K562 (cell line): ENCODE results near the gene C4orf54. TPM values are rescaled to one million over a fixed set of nuclear protein-coding genes. Genes with fewer than 3 reads are reported as not detected.

Experiments used
- ATAC-seq: fragments of 200-7000 bp; cut with Tn5 transposase; 3 replicates; pipeline ENCODE4 v1.9.1; 2020; ENCODE audit warnings: moderate library complexity
- BruUV-seq: library from RNA; stranded (reverse); fragments of 400-500 nt; replicated peaks from 2 replicates; lab custom pipeline; 2021; lab: Mats Ljungman, UMichigan
- CTCF ChIA-PET: fragments of 300-600 bp; formaldehyde crosslinking; extraction: SDS; loops from one replicate; lab custom pipeline; 2021; ENCODE audit warnings: low intra/inter-chr PET ratio; lab: Yijun Ruan, JAX
- POLR2A ChIA-PET: fragments of 300-600, 350-650 bp; sonication (Branson Sonifier 250); formaldehyde crosslinking; extraction: SDS; loops from one replicate; lab custom pipeline; 2021; ENCODE audit warnings: antibody characterized with exemption, inconsistent platforms; lab: Yijun Ruan, JAX
- DNase-seq, 4 experiments: peaks; one replicate each; pipeline versions ENCODE4 v3.0.0 to v3.0.0-alpha.2; 2011 to 2018; ENCODE audit warnings: low spot score in 3 of 4, mixed read lengths in 3 of 4; ENCODE audit errors: extremely low read depth in 1 of 4
- FAIRE-seq: peaks from 2 replicates; lab custom pipeline; 2011; peaks lifted over from hg19 to GRCh38; lab: Jason Lieb, UNC
- H2AFZ ChIP-seq: 2 replicates; pipeline ENCODE4 v1.6.0; 2011; ENCODE audit warnings: low read depth, low read length, control low read depth, inconsistent platforms
- H3K27ac ChIP-seq: fragments of 200-600 bp; 3 replicates; pipeline ENCODE4 v1.8.0; 2011; ENCODE audit warnings: low read depth, mild to moderate bottlenecking, control low read depth, inconsistent platforms, low read length, moderate library complexity, mixed read lengths; ENCODE audit errors: extremely low read depth
- H3K27me3 ChIP-seq, 2 experiments: fragments of 300-600 bp in 1 of 2; 2 replicates in 1 of 2; 3 replicates in 1 of 2; pipeline versions ENCODE4 v1.6.0 to v1.8.0; 2011; ENCODE audit warnings: inconsistent platforms in 2 of 2, low read length in 2 of 2, mild to moderate bottlenecking in 1 of 2, mixed read lengths in 1 of 2, moderate library complexity in 1 of 2; ENCODE audit not compliant: control insufficient read depth in 2 of 2, insufficient read depth in 2 of 2
- H3K36me3 ChIP-seq: fragments of 300-600 bp; 3 replicates; pipeline ENCODE4 v1.8.0; 2011; ENCODE audit warnings: mild to moderate bottlenecking, low read length, inconsistent platforms; ENCODE audit not compliant: control insufficient read depth, insufficient read depth
- H3K4me1 ChIP-seq, 2 experiments: fragments of 200-600 bp in 1 of 2; replicated peaks in 1 of 2; 2 replicates in 1 of 2; 3 replicates in 1 of 2; pipeline versions ENCODE4 v1.5.1 to v1.8.0; 2011; ENCODE audit warnings: inconsistent platforms in 2 of 2, low read length in 2 of 2, mild to moderate bottlenecking in 1 of 2, mixed read lengths in 1 of 2, moderate library complexity in 1 of 2; ENCODE audit not compliant: control insufficient read depth in 2 of 2, insufficient read depth in 2 of 2
- H3K4me2 ChIP-seq: 2 replicates; pipeline ENCODE4 v1.6.1; 2011; ENCODE audit warnings: low read length, control low read depth, inconsistent platforms, mixed read lengths; ENCODE audit not compliant: insufficient read depth
- H3K4me3 ChIP-seq: fragments of 200-600 bp; sonication (generic), shearing (Covaris generic); 2 replicates; pipeline ENCODE4 v1.5.1; 2016; ENCODE audit warnings: control low read depth, inconsistent platforms
- H3K79me2 ChIP-seq: fragments of 200-600 bp; 3 replicates; pipeline ENCODE4 v1.8.0; 2011; ENCODE audit warnings: low read length, inconsistent platforms; ENCODE audit not compliant: control insufficient read depth, insufficient read depth
- H3K9ac ChIP-seq, 2 experiments: 2 replicates each; pipeline versions ENCODE4 v1.6.0 to v1.6.1; 2011; ENCODE audit warnings: low read depth in 2 of 2, low read length in 2 of 2, control low read depth in 1 of 2, inconsistent platforms in 1 of 2, mild to moderate bottlenecking in 1 of 2, mixed read lengths in 1 of 2; ENCODE audit not compliant: insufficient read depth in 1 of 2
- H3K9me1 ChIP-seq: one replicate; pipeline ENCODE4 v1.6.0; 2011; ENCODE audit warnings: inconsistent platforms, mild to moderate bottlenecking, low read length, moderate library complexity; ENCODE audit not compliant: control insufficient read depth, insufficient read depth
- H3K9me3 ChIP-seq: replicated peaks from 2 replicates; pipeline ENCODE4 v1.5.1; 2011; ENCODE audit warnings: low read depth, low read length, inconsistent platforms; ENCODE audit not compliant: control insufficient read depth, insufficient read depth
- H4K20me1 ChIP-seq: replicated peaks from 2 replicates; pipeline ENCODE4 v1.6.1; 2011; ENCODE audit warnings: low read length, inconsistent platforms, mixed read lengths; ENCODE audit not compliant: control insufficient read depth, insufficient read depth
- BMI1 ChIP-seq: fragments of 150-350 bp; IDR thresholded peaks from 2 replicates; pipeline ENCODE4 v1.6.1; 2014; ENCODE audit warnings: low read length
- DLX4 ChIP-seq: fragments of 250-450 bp; sonication (Bioruptor Pico); IDR thresholded peaks from 2 replicates; pipeline ENCODE4 v1.6.1; 2021; ENCODE audit warnings: mild to moderate bottlenecking
- ERF ChIP-seq: fragments of 450-650 bp; formaldehyde crosslinking; IDR thresholded peaks from 2 replicates; pipeline ENCODE4 v1.4.0; 2020; ENCODE audit warnings: mild to moderate bottlenecking, mixed read lengths
- HDAC2 ChIP-seq: fragments of 450-650 bp; IDR thresholded peaks from 2 replicates; pipeline ENCODE4 v1.6.1; 2016; ENCODE audit warnings: mild to moderate bottlenecking
- MBD1 ChIP-seq: fragments of 250-450 bp; sonication (Bioruptor Pico); IDR thresholded peaks from 2 replicates; pipeline ENCODE4 v1.8.0; 2022; ENCODE audit warnings: inconsistent platforms
- NBN ChIP-seq: fragments of 450-650 bp; IDR thresholded peaks from 2 replicates; pipeline ENCODE4 v1.6.1; 2016; ENCODE audit warnings: low read depth, mild to moderate bottlenecking
- NUFIP1 ChIP-seq: fragments of 450-650 bp; IDR thresholded peaks from 2 replicates; pipeline ENCODE4 v1.6.1; 2018; ENCODE audit not compliant: partially characterized antibody
- PCBP1 ChIP-seq: fragments of 200-400 bp; formaldehyde crosslinking; IDR thresholded peaks from 2 replicates; pipeline ENCODE4 v1.6.1; 2018; ENCODE audit warnings: mild to moderate bottlenecking, low read depth, low read length; ENCODE audit not compliant: poor library complexity, severe bottlenecking
- RREB1 ChIP-seq: fragments of 250-450 bp; sonication (Bioruptor Pico); IDR thresholded peaks from 2 replicates; pipeline ENCODE4 v1.4.0; 2020
- SP2 ChIP-seq: IDR thresholded peaks from 2 replicates; pipeline ENCODE4 v1.6.1; 2011; ENCODE audit warnings: mild to moderate bottlenecking, low read depth, low read length, moderate library complexity; ENCODE audit not compliant: poor library complexity, severe bottlenecking; ENCODE audit errors: extremely low read depth
- THRAP3 ChIP-seq: fragments of 450-650 bp; IDR thresholded peaks from 2 replicates; pipeline ENCODE4 v1.6.1; 2016; ENCODE audit warnings: mild to moderate bottlenecking, inconsistent platforms, borderline replicate concordance
- XRCC4 ChIP-seq: IDR thresholded peaks from one replicate; pipeline ENCODE4 v1.6.1; 2011; ENCODE audit not compliant: insufficient read depth, insufficient read length; ENCODE audit errors: extremely low read depth
- WGBS: fragments of 100-300 bp; shearing (Covaris generic); methylation state at CpG from one replicate; pipeline ENCODE4 v1.1.6; 2016; ENCODE audit warnings: low coverage, mixed read lengths; ENCODE audit not compliant: insufficient coverage; ENCODE audit errors: missing lambda C conversion rate; 5-methylcytosine and 5-hydroxymethylcytosine counted together
- in situ Hi-C: fragments of 300-500 bp; cut with MboI; formaldehyde crosslinking; loops from 4 replicates; pipeline ENCODE4 v1.15.0; 2018; ENCODE audit warnings: inconsistent platforms, mixed read lengths
- intact Hi-C: fragments of 100-400 bp; cut with micrococcal nuclease; formaldehyde crosslinking; loops from 2 replicates; pipeline ENCODE4 v1.14.2; 2022
- polyA plus RNA-seq, 8 experiments: library from polyadenylated mRNA; depleted of rRNA in 4 of 8; stranded (reverse) in 5 of 8; unstranded in 3 of 8; fragments of >200 nt; fragmentation: Nextera tagmentation in 2 of 8; fragmentation: Illumina TruSeq in 1 of 8; extraction: Ambion mirVana in 2 of 8; extraction: Trizol in 1 of 8; gene quantifications; 2 replicates each; pipeline versions ENCODE4 v1.2.1 to v1.2.3, GENCODE V29; 2011 to 2014; ENCODE audit warnings: inconsistent platforms in 1 of 8, missing spikeins in 1 of 8
- total RNA-seq, 7 experiments: library from RNA; depleted of rRNA in 6 of 7; stranded (reverse); fragments of >200 nt in 6 of 7; fragmentation: Illumina TruSeq in 2 of 7; extraction: Trizol in 2 of 7; gene quantifications; 2 replicates each; pipeline versions ENCODE4 v1.2.1 to v1.2.3, GENCODE V29; 2011 to 2021; ENCODE audit warnings: low replicate concordance in 1 of 7

The C4orf54 gene
- total and polyA plus RNA-seq, 9 of the 15 experiments (the other 6 are each of a cell fraction or from before 2014, with no cell fraction given), result not detected

- Histone ChIP-seq H3K27me3 (peaks cover 0 to 2% of the 10 kb centered on the region in 2 experiments; a peak in 1 of 5 replicates), H3K9me1 (no peaks in the 10 kb centered on the region), H3K4me2 (no peak overlapping the region), H3K4me3 (no peak overlapping the region), H2AFZ (no peak overlapping the region), H3K79me2 (no peaks in the 10 kb centered on the region), H3K27ac (no peak overlapping the region), H3K9me3 (no peaks in the 10 kb centered on the region), H3K9ac (no peak overlapping the region), H3K36me3 (no peaks in the 10 kb centered on the region), H3K4me1 (no peaks in the 10 kb centered on the region; a peak in 1 of 5 replicates), H4K20me1 (no peaks in the 10 kb centered on the region)
- intact Hi-C loops, result no loop called here
- TF ChIP-seq PCBP1 (no peak), ERF (CRISPR knock-in tag) (no peak), RREB1 (CRISPR knock-in tag) (no peak), THRAP3 (no peak), BMI1 (no peak), NBN (no peak), MBD1 (no peak), NUFIP1 (no peak), XRCC4 (no peak), HDAC2 (no peak), DLX4 (CRISPR knock-in tag) (no peak), SP2 (no peak)
- ChIA-PET POLR2A (no interaction called here), CTCF (no interaction called here)
- ATAC-seq (no peak), DNase-seq (no peak), FAIRE-seq (no peak)
- no TSS peak for BruUV-seq
- 0% methylated on average over 1 of the region's 1 CpG for WGBS
- in situ Hi-C loops, result no loop called here
Observed at GRCh38 chr4:99668472-99668871, 10.8 kb upstream of the C4orf54 start.
